Neural cell (in vitro differentiated cells): ENCODE measurements around the gene ACBD3. TPM values are rescaled to one million over a fixed set of nuclear protein-coding genes. Genes with fewer than 3 reads are reported as not detected.

Experiments used
- H2AFZ ChIP-seq: fragments of 200-600, 300-800 bp; sonication (generic), shearing (Covaris generic); 2 replicates; pipeline ENCODE4 v1.6.0; 2014; ENCODE audit warnings: low read depth, mild to moderate bottlenecking, antibody characterized with exemption, low read length, moderate library complexity
- H3F3A ChIP-seq: fragments of 200-600 bp; shearing (Covaris generic); 2 replicates; pipeline ENCODE4 v1.6.1; 2016; ENCODE audit warnings: mild to moderate bottlenecking, moderate library complexity, mixed read lengths, antibody characterized with exemption, low read length; ENCODE audit not compliant: insufficient read depth, poor library complexity, severe bottlenecking
- H3K27ac ChIP-seq: fragments of 200-600, 300-800 bp; sonication (generic), shearing (Covaris generic); 2 replicates; pipeline ENCODE4 v1.5.1; 2014; ENCODE audit warnings: mild to moderate bottlenecking, low read length, moderate library complexity
- H3K27me3 ChIP-seq: fragments of 300-800, 200-600 bp; sonication (generic), shearing (Covaris generic); 2 replicates; pipeline ENCODE4 v1.6.0; 2014; ENCODE audit warnings: mild to moderate bottlenecking, low read depth, low read length, moderate library complexity; ENCODE audit not compliant: insufficient read depth
- H3K36me3 ChIP-seq: fragments of 300-800, 200-600 bp; sonication (generic), shearing (Covaris generic); 2 replicates; pipeline ENCODE4 v1.5.1; 2014; ENCODE audit warnings: mild to moderate bottlenecking, antibody characterized with exemption, low read length, moderate library complexity; ENCODE audit not compliant: insufficient read depth
- H3K4me2 ChIP-seq: fragments of 300-800, 200-600 bp; sonication (generic), shearing (Covaris generic); 2 replicates; pipeline ENCODE4 v1.6.0; 2014; ENCODE audit warnings: mild to moderate bottlenecking, low read length
- H3K4me3 ChIP-seq: fragments of 300-800, 200-600 bp; sonication (generic), shearing (Covaris generic); 2 replicates; pipeline ENCODE4 v1.5.1; 2014; ENCODE audit warnings: mild to moderate bottlenecking, low read length, moderate library complexity
- H3K79me2 ChIP-seq: fragments of 200-600 bp; shearing (Covaris generic); replicated peaks from 2 replicates; pipeline ENCODE4 v1.6.0; 2014; ENCODE audit warnings: mild to moderate bottlenecking, low read length, moderate library complexity; ENCODE audit not compliant: insufficient read depth
- H3K9ac ChIP-seq: fragments of 300-800, 200-600 bp; sonication (generic), shearing (Covaris generic); 2 replicates; pipeline ENCODE4 v1.6.1; 2016; ENCODE audit warnings: mild to moderate bottlenecking, low read length, mixed read lengths
- H3K9me2 ChIP-seq: fragments of 200-600 bp; shearing (Covaris generic); 2 replicates; pipeline ENCODE4 v1.6.1; 2016; ENCODE audit warnings: mild to moderate bottlenecking, low read length, mixed read lengths; ENCODE audit not compliant: insufficient read depth
- H3K9me3 ChIP-seq: fragments of 200-600, 300-800 bp; sonication (generic), shearing (Covaris generic); 2 replicates; pipeline ENCODE4 v1.6.1; 2016; ENCODE audit warnings: mild to moderate bottlenecking, mixed run types, low read length, moderate library complexity, mixed read lengths
- H4K20me1 ChIP-seq: fragments of 200-600 bp; shearing (Covaris generic); 2 replicates; pipeline ENCODE4 v1.6.1; 2016; ENCODE audit warnings: mild to moderate bottlenecking, mixed run types; ENCODE audit not compliant: insufficient read depth
- CTCF ChIP-seq: fragments of 450-650 bp; IDR thresholded peaks from 2 replicates; pipeline ENCODE4 v1.5.1; 2014; ENCODE audit warnings: antibody characterized with exemption, mild to moderate bottlenecking, moderate library complexity; ENCODE audit not compliant: poor library complexity, severe bottlenecking
- EP300 ChIP-seq: fragments of 450-650 bp; conservative IDR thresholded peaks from 2 replicates; pipeline ENCODE4 v1.6.1; 2014; ENCODE audit warnings: antibody characterized with exemption, mild to moderate bottlenecking, moderate library complexity; ENCODE audit not compliant: poor library complexity, severe bottlenecking
- EZH2 ChIP-seq: fragments of 200-600, 300-800 bp; shearing (Covaris generic), sonication (generic); IDR thresholded peaks from 2 replicates; pipeline ENCODE4 v1.6.1; 2014; ENCODE audit warnings: antibody characterized with exemption, low read length, borderline replicate concordance, mild to moderate bottlenecking; ENCODE audit not compliant: insufficient read depth, poor library complexity, severe bottlenecking
- MXI1 ChIP-seq: fragments of 450-650 bp; conservative IDR thresholded peaks from 2 replicates; pipeline ENCODE4 v1.6.1; 2014; ENCODE audit warnings: antibody characterized with exemption, mild to moderate bottlenecking; ENCODE audit not compliant: poor library complexity, severe bottlenecking
- POLR2AphosphoS5 ChIP-seq: IDR thresholded peaks from 2 replicates; pipeline ENCODE4 v1.6.1; 2012
- RAD21 ChIP-seq: fragments of 450-650 bp; conservative IDR thresholded peaks from 2 replicates; pipeline ENCODE4 v1.6.1; 2014; ENCODE audit warnings: antibody characterized with exemption, mild to moderate bottlenecking, moderate library complexity
- SMC3 ChIP-seq: fragments of 450-650 bp; conservative IDR thresholded peaks from 2 replicates; pipeline ENCODE4 v1.6.1; 2014; ENCODE audit warnings: antibody characterized with exemption, mild to moderate bottlenecking, moderate library complexity; ENCODE audit not compliant: poor library complexity
- TAF1 ChIP-seq: IDR thresholded peaks from 2 replicates; pipeline ENCODE4 v1.6.1; 2012; ENCODE audit warnings: low read depth
- polyA plus RNA-seq: library from polyadenylated mRNA; depleted of rRNA; stranded (reverse); fragments of >200 nt; gene quantifications from 2 replicates; pipeline ENCODE4 v1.2.3, GENCODE V29; 2014
- TF ChIP-seq, protein P1 (sequence below): IDR thresholded peaks from 2 replicates; pipeline ENCODE4 v1.6.1; 2012; ENCODE audit warnings: borderline replicate concordance

The ACBD3 gene
- polyA plus RNA-seq, 1 donor from 2014 or later = 30.8 TPM

- Histone ChIP-seq H3K27me3 (no peaks in the 10 kb centered on the region), H2AFZ (no peak overlapping the region), H3K4me3 (peak overlapping the region; percentile 79), H3K36me3 (no peaks in the 10 kb centered on the region), H4K20me1 (no peaks in the 10 kb centered on the region), H3K9ac (peak overlapping the region; percentile 69), H3K9me2 (no peaks in the 10 kb centered on the region), H3K27ac (peak overlapping the region; percentile 64), H3F3A (no peaks in the 10 kb centered on the region), H3K79me2 (no peaks in the 10 kb centered on the region), H3K4me2 (peak overlapping the region; percentile 66), H3K9me3 (no peaks in the 10 kb centered on the region)
- TF ChIP-seq CTCF = no peak
- TF ChIP-seq SMC3 = no peak
- TF ChIP-seq, protein P1, sequence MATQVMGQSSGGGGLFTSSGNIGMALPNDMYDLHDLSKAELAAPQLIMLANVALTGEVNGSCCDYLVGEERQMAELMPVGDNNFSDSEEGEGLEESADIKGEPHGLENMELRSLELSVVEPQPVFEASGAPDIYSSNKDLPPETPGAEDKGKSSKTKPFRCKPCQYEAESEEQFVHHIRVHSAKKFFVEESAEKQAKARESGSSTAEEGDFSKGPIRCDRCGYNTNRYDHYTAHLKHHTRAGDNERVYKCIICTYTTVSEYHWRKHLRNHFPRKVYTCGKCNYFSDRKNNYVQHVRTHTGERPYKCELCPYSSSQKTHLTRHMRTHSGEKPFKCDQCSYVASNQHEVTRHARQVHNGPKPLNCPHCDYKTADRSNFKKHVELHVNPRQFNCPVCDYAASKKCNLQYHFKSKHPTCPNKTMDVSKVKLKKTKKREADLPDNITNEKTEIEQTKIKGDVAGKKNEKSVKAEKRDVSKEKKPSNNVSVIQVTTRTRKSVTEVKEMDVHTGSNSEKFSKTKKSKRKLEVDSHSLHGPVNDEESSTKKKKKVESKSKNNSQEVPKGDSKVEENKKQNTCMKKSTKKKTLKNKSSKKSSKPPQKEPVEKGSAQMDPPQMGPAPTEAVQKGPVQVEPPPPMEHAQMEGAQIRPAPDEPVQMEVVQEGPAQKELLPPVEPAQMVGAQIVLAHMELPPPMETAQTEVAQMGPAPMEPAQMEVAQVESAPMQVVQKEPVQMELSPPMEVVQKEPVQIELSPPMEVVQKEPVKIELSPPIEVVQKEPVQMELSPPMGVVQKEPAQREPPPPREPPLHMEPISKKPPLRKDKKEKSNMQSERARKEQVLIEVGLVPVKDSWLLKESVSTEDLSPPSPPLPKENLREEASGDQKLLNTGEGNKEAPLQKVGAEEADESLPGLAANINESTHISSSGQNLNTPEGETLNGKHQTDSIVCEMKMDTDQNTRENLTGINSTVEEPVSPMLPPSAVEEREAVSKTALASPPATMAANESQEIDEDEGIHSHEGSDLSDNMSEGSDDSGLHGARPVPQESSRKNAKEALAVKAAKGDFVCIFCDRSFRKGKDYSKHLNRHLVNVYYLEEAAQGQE = no peak
- no peak for TF ChIP-seq POLR2AphosphoS5
- no peak for TF ChIP-seq RAD21
- TF ChIP-seq EZH2 = no peak
- no peak for TF ChIP-seq EP300
- no peak for TF ChIP-seq TAF1
- no peak for TF ChIP-seq MXI1
These were observed 75.3 kb downstream of the ACBD3 start for GRCh38 chr1:226111098-226111882.

DNA sequence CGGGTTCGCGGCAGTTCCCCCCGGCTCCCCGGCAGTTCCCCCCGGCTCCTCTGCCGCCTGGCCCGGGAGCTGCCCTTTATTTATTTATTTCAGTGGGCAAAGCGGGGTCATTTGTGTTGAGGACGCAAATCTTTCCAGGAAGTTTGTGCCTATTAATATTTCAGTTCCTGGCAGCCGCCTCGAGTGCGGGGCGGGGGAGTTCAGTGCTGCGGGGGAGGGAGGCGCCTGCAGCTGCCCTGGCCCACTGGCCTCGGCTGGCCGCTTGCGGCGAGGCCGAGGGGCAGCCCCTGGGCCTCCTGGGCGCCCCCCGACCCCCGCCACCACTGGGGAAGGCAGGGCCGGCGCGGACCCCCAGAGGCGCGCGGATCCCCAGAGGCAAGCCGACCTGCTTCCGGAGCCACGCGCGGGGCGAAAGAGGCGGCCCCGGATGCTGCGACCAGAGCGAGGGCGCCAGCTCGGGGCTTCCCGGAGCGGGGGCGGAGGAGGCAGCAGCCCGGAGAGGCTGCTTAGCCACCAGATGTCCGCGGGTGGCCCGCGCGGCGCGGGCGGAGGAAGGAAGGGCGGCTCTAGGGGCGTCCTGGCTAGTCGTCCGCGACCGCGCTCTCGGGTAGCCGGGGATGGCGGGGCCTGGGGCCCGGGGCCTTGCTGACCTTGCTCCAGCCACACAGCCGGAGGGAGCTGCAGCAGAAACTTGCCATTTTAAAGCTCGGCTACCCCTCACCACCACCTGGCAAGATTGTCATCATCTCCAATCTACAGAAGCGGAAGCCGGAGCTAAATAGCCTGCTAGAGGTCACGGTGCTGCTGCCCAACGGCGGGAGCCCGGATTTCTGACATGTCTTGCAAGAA, 76.1 kb downstream of the ACBD3 start:
- no peaks in the 10 kb centered on the region for H3K27me3 ChIP-seq
- peak overlapping the region; percentile 64 for H3K27ac ChIP-seq
- TF ChIP-seq SMC3 (no peak), MXI1 (peak; percentile 52)
- H3K9me2 ChIP-seq = no peaks in the 10 kb centered on the region
- no peaks in the 10 kb centered on the region for H3K36me3 ChIP-seq
- H3K4me2 ChIP-seq = peak overlapping the region; percentile 66
- H3K9ac ChIP-seq = peak overlapping the region; percentile 69
- no peaks in the 10 kb centered on the region for H3F3A ChIP-seq
- no peaks in the 10 kb centered on the region for H4K20me1 ChIP-seq
- no peak overlapping the region for H2AFZ ChIP-seq
- H3K79me2 ChIP-seq = no peaks in the 10 kb centered on the region
- H3K9me3 ChIP-seq = no peaks in the 10 kb centered on the region
- H3K4me3 ChIP-seq = peak overlapping the region; percentile 79
